Measurements from ENCODE around the gene DPEP1.
"Not testable (repeated sequence)": the region's sequence is repeated elsewhere in the genome, so short reads cannot be mapped to it uniquely, and the experiment has no call there.

The DPEP1 gene

GRCh38 chr16:89584768-89585549, 28.5 kb upstream of the DPEP1 start:
- Mint-ChIP-seq H3K4me3 (no peak overlapping the region), H3K9me3 (no peaks in the 10 kb centered on the region), H3K36me3 (ENCODE audit: low read depth) (no peaks in the 10 kb centered on the region), H3K27me3 (ENCODE audit: low read depth) (no peaks in the 10 kb centered on the region), H3K27ac (no peak overlapping the region), H3K4me1 (ENCODE audit: low read depth) (no peaks in the 10 kb centered on the region)

GRCh38 chr16:89586218-89586617, 27.2 kb upstream of the DPEP1 start:
- H3K4me1 Mint-ChIP-seq (ENCODE audit: low read depth) = no peaks in the 10 kb centered on the region
- H3K27me3 Mint-ChIP-seq (ENCODE audit: low read depth) = no peaks in the 10 kb centered on the region
- H3K36me3 Mint-ChIP-seq (ENCODE audit: low read depth) = no peaks in the 10 kb centered on the region
- H3K4me3 Mint-ChIP-seq = no peak overlapping the region
- no peak overlapping the region for H3K27ac Mint-ChIP-seq
- H3K9me3 Mint-ChIP-seq = no peaks in the 10 kb centered on the region

DNA sequence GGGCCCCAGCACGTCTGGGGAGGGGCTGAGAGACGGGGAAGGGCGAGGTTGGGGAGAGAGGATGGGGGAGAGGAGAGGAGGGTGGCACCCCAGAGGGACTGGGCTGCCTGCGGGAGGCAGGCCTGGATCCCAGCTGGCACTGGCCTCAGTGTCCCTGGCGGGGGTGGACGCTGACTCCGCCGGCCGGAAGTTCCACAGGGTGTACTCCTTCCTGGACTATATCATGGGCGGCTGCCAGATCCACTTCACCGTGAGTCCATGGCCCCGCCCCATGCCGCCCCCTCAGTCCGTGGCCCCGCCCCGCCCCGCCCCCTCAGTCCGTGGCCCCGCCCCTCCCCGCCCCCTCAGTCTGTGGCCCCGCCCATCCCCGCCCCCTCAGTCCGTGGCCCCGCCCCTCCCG, 26.6 kb upstream of the DPEP1 start:
- Mint-ChIP-seq H3K27me3 (ENCODE audit: low read depth) (no peaks in the 10 kb centered on the region), H3K36me3 (ENCODE audit: low read depth) (no peaks in the 10 kb centered on the region), H3K4me3 (no peak overlapping the region), H3K9me3 (no peaks in the 10 kb centered on the region), H3K27ac (no peak overlapping the region), H3K4me1 (ENCODE audit: low read depth) (no peaks in the 10 kb centered on the region)

GRCh38 chr16:89587676-89588075, 25.8 kb upstream of the DPEP1 start:
- H3K4me1 Mint-ChIP-seq (ENCODE audit: low read depth); H3K27ac Mint-ChIP-seq; H3K27me3 Mint-ChIP-seq (ENCODE audit: low read depth); H3K36me3 Mint-ChIP-seq (ENCODE audit: low read depth); H3K9me3 Mint-ChIP-seq; H3K4me3 Mint-ChIP-seq: not testable (repeated sequence)

GRCh38 chr16:89588413-89589109, 24.9 kb upstream of the DPEP1 start:
- Mint-ChIP-seq H3K36me3 (ENCODE audit: low read depth) (no peaks in the 10 kb centered on the region), H3K4me1 (ENCODE audit: low read depth) (peaks cover under 1% of the 10 kb centered on the region), H3K4me3 (no peak overlapping the region), H3K27ac (no peak overlapping the region), H3K27me3 (ENCODE audit: low read depth) (no peaks in the 10 kb centered on the region), H3K9me3 (no peaks in the 10 kb centered on the region)

DNA sequence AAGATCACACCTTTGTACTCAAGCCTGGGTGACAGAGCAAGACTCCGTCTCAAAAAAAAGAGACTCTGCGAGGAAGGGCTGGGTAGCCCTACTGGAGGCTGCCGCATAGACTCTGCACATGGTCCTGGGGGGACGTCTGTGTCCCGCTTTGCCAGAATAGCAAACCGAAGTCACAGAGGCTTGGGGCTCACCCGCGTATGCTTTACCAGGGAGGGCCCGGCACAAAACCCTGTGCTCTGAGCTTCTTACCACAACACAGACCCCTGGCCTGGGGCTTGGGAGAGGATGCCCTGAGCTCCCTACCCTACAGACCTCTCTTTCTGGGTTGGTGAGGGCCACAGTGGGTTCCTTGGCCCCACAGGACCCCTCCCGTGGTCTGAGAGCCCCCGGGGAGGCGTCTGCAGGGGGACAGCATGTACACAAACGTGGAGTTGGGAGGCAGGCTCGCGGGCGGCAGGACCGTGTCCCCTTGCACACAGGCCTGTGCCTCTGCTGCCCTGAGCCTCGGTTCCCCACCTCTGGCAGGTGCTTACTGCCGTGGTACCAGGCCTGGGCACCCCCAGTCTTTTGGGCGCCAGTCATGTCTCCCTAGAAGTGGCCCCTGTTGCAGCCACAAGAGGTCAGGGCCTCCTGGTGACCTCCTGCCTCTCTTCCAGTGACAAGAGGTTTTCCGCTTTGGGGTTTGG, 24.1 kb upstream of the DPEP1 start:
- H3K9me3 Mint-ChIP-seq = no peaks in the 10 kb centered on the region
- peaks cover 5% of the 10 kb centered on the region for H3K4me1 Mint-ChIP-seq (ENCODE audit: low read depth)
- no peaks in the 10 kb centered on the region for H3K27me3 Mint-ChIP-seq (ENCODE audit: low read depth)
- no peak overlapping the region for H3K4me3 Mint-ChIP-seq
- H3K36me3 Mint-ChIP-seq (ENCODE audit: low read depth) = no peaks in the 10 kb centered on the region
- no peak overlapping the region for H3K27ac Mint-ChIP-seq

DNA sequence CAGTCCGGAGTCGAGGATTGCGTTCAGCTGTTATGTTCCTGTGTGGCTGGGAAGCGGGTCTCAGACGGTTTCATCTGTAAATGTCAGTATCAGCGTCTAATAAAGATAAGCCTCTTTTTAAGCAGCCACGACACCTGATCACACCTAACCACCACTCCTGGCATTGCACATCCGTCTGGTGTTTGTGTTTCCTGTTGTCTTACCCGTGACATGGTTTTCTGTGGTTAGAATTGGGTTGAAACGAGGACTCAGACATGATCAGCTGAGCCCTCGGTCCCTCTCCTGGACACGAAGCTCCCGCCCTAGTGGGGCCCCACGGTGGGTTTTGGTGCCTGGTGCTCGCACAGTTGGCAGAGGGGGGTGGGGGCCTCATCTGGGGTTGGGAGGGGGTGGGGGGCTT, 19.6 kb upstream of the DPEP1 start:
- Mint-ChIP-seq H3K27ac (peak overlapping the region; percentile 57), H3K9me3 (no peaks in the 10 kb centered on the region), H3K4me1 (ENCODE audit: low read depth) (peaks cover 5% of the 10 kb centered on the region), H3K4me3 (peak overlapping the region; percentile 34), H3K36me3 (ENCODE audit: low read depth) (no peaks in the 10 kb centered on the region), H3K27me3 (ENCODE audit: low read depth) (no peaks in the 10 kb centered on the region)

- H3K4me3 Mint-ChIP-seq = no peak overlapping the region
- no peaks in the 10 kb centered on the region for H3K27me3 Mint-ChIP-seq (ENCODE audit: low read depth)
- no peak overlapping the region for H3K27ac Mint-ChIP-seq
- H3K36me3 Mint-ChIP-seq (ENCODE audit: low read depth) = no peaks in the 10 kb centered on the region
- H3K4me1 Mint-ChIP-seq (ENCODE audit: low read depth) = peaks cover 7% of the 10 kb centered on the region
- no peaks in the 10 kb centered on the region for H3K9me3 Mint-ChIP-seq
These were observed 17.9 kb upstream of the DPEP1 start for GRCh38 chr16:89595330-89596060.

DNA sequence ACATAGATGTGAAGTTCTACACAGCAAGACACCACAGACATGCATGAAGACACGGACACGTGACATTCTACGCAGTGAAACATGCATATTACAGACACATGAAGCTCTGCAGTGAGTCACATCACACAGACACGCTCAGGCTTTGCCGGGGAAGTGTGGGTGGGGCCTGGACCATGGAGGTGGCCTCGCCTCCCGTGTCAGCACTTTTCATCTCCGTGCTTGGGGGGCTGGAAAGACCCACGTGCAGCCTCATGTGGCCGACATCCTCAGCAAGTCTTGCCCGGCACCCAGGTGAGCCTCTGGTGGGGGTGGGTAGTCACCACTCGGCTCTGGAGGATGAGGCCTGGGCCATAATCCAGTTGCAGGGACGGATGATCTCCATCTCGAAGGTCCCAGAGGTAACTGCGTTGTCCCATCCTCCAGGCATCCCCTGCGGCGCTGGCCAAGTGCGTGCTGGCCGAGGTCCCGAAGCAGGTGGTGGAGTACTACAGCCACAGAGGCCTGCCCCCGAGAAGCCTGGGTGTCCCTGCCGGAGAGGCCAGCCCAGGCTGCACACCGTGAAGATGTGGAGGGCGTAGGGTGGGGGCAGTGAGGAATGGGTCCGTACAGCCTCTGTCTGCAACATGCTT, 17.3 kb upstream of the DPEP1 start:
- no peak overlapping the region for H3K27ac Mint-ChIP-seq
- no peaks in the 10 kb centered on the region for H3K36me3 Mint-ChIP-seq (ENCODE audit: low read depth)
- H3K4me1 Mint-ChIP-seq (ENCODE audit: low read depth) = peaks cover 7% of the 10 kb centered on the region
- H3K27me3 Mint-ChIP-seq (ENCODE audit: low read depth) = no peaks in the 10 kb centered on the region
- no peaks in the 10 kb centered on the region for H3K9me3 Mint-ChIP-seq
- no peak overlapping the region for H3K4me3 Mint-ChIP-seq

DNA sequence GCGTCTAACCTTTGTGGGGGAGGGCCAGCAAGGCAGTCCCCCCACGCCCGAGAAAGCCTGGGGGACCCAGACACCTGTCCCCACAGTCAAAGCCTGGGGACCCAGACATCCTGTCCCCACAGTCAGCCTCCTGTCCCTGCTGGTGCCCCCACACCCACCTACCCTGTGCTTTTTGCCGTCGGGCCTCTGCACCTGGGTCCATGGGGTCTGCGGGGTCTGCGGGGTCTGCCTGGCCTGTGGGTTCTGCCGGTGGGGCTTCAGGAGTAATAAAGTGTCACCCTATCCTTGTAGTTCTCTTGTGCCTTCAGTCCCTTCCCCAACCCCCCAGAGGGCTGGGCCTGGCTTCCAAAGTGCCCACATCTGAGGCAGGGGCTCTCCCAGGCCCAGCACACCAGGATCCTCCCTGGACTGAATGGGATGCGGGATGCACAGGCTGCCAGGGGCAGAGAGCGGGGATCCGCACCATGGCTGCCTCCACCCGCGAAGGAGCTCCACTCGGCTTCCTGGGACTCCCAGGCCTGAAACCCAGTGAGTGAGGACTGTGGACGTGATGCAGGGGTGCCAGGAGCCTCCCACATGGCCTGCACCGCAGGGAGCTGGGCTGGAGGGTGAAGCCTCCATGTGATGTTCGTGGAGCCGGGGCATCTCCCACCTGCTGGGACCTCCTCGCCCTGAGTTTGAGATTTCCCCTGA, 16.3 kb upstream of the DPEP1 start:
- H3K4me3 Mint-ChIP-seq = no peak overlapping the region
- H3K36me3 Mint-ChIP-seq (ENCODE audit: low read depth) = no peaks in the 10 kb centered on the region
- peaks cover 7% of the 10 kb centered on the region for H3K4me1 Mint-ChIP-seq (ENCODE audit: low read depth)
- no peaks in the 10 kb centered on the region for H3K9me3 Mint-ChIP-seq
- H3K27ac Mint-ChIP-seq = no peak overlapping the region
- H3K27me3 Mint-ChIP-seq (ENCODE audit: low read depth) = no peaks in the 10 kb centered on the region

DNA sequence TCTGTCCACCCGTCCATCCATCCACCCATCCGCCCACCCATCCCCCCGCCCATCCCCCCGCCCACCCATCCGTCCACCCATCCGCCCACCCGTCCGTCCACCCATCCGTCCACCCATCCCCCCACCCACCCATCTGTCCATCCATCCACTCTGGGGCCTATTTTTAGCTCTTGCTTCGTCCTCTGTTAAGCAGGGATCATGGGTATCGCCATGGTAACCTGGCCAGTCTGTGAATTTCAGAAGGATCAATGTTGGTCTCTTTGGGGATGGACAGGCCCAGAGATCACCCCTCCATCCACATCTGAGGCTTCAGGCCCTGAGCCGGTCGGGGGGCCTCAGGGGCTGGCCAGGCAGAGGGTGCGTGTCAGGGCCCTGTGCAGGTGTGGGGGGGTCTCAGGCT, 15.2 kb upstream of the DPEP1 start:
- Mint-ChIP-seq H3K4me3 (no peak overlapping the region), H3K27me3 (ENCODE audit: low read depth) (peaks cover 4% of the 10 kb centered on the region), H3K36me3 (ENCODE audit: low read depth) (no peaks in the 10 kb centered on the region), H3K27ac (no peak overlapping the region), H3K4me1 (ENCODE audit: low read depth) (peaks cover 17% of the 10 kb centered on the region), H3K9me3 (no peaks in the 10 kb centered on the region)

DNA sequence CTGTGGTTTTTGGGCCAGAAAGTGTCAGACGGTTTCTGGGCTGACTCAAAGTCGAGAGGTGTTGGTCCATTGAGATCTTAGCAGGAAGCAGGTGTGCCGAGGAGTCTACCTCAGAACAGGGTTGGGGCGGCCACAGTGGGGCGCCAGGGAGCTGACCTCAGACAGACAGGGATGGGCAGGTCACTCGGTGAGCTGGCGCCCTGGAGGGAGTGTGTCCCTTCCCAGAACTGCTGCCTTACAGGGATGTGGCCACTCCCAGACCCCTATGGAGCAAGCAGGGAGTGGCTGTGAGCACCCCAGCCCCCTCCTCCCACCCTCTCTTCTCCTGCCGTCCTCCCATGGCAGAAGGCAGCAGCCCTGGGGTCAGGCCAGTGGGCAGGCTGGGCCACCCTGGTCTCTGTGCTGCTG, 14.0 kb upstream of the DPEP1 start:
- Mint-ChIP-seq H3K9me3 (no peaks in the 10 kb centered on the region), H3K4me1 (ENCODE audit: low read depth) (peaks cover 12% of the 10 kb centered on the region), H3K27me3 (ENCODE audit: low read depth) (peaks cover 4% of the 10 kb centered on the region), H3K27ac (no peak overlapping the region), H3K36me3 (ENCODE audit: low read depth) (no peaks in the 10 kb centered on the region), H3K4me3 (no peak overlapping the region)

- Mint-ChIP-seq H3K4me3 (no peak overlapping the region), H3K36me3 (ENCODE audit: low read depth) (no peaks in the 10 kb centered on the region), H3K9me3 (no peaks in the 10 kb centered on the region), H3K4me1 (ENCODE audit: low read depth) (peaks cover 12% of the 10 kb centered on the region), H3K27ac (no peak overlapping the region), H3K27me3 (ENCODE audit: low read depth) (peaks cover 4% of the 10 kb centered on the region)
These were observed 13.5 kb upstream of the DPEP1 start for GRCh38 chr16:89599902-89600301.

GRCh38 chr16:89600427-89600826, 13.0 kb upstream of the DPEP1 start:
- H3K27me3 Mint-ChIP-seq (ENCODE audit: low read depth) = peaks cover 4% of the 10 kb centered on the region
- H3K4me1 Mint-ChIP-seq (ENCODE audit: low read depth) = peaks cover 12% of the 10 kb centered on the region
- H3K27ac Mint-ChIP-seq = no peak overlapping the region
- H3K9me3 Mint-ChIP-seq = no peaks in the 10 kb centered on the region
- no peak overlapping the region for H3K4me3 Mint-ChIP-seq
- no peaks in the 10 kb centered on the region for H3K36me3 Mint-ChIP-seq (ENCODE audit: low read depth)

All from T-helper 1 cell treated with Interleukin-12 subunit alpha and Interleukin-12 subunit beta and Interleukin-4 antibody, amounts not matched to agents 30 μg/mL and 1 μg/mL, for 36 hours (primary cell).